ENCODE results near the gene S100PBP. TPM values are rescaled to one million over a fixed set of nuclear protein-coding genes. Genes with fewer than 3 reads are reported as not detected.

The S100PBP gene
- total and polyA plus RNA-seq, 2 of the 13 experiments (the other 11 are each of a cell fraction or from before 2014, with no cell fraction given), result 20.4 to 26.1 TPM

DNA sequence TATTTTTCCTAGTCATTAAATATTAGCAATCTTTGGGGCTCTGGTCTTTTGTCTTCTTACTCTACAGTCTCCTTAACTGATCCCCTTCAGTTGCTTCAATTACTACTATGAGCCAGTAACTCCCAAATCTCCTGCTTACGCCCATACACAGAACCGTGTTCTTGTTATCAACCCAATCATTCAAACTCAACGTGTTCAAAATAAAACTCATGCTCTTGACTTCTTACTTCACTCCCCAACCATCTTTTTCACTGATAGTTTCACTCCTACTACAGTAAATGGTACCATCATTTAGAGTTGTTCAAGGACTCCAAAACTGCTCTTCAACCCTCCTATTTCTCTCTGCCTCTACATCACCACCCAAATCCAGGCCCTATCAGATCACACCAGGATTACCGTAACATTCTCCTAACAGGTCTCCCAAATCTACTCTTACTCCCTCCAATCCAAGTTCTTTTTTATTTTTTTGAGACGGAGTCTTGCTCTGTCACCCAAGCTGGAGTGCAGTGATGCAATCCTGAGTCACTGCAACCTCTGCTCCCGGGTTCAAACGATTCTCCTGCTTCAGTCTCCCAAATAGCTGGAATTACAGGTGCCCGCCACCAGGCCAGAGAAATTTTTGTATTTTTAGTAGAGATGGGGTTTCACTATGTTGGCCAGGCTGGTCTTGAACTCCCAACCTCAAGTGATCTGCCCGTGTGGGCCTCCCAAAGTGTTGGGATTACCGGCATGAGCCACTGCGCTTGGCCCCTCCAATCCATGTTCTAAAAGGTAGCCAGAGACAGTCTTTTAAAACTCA is 3.3 kb upstream of the S100PBP start (continued):
- TF ChIP-seq RARA (CRISPR knock-in tag; IDR thresholded peaks at IDR 0.05) (0 out of 2 replicates have a peak, but pooled peaks have one; percentile 18), ZNF501 (CRISPR knock-in tag; IDR thresholded peaks at IDR 0.05) (no peak), ZFP36 (IDR thresholded peaks at IDR 0.05; ENCODE audit: borderline replicate concordance, low read depth, low read length, partially characterized antibody) (no peak), MXD4 (CRISPR knock-in tag; IDR thresholded peaks at IDR 0.05) (no peak), ZNF121 (CRISPR knock-in tag; IDR thresholded peaks at IDR 0.05) (peak; percentile 78), ZNF441 (CRISPR knock-in tag; IDR thresholded peaks at IDR 0.05; ENCODE audit: borderline replicate concordance) (peak; percentile 96), ZNF546 (CRISPR knock-in tag; conservative IDR thresholded peaks at IDR 0.05) (no peak)
- TF ChIP-seq, protein P1, sequence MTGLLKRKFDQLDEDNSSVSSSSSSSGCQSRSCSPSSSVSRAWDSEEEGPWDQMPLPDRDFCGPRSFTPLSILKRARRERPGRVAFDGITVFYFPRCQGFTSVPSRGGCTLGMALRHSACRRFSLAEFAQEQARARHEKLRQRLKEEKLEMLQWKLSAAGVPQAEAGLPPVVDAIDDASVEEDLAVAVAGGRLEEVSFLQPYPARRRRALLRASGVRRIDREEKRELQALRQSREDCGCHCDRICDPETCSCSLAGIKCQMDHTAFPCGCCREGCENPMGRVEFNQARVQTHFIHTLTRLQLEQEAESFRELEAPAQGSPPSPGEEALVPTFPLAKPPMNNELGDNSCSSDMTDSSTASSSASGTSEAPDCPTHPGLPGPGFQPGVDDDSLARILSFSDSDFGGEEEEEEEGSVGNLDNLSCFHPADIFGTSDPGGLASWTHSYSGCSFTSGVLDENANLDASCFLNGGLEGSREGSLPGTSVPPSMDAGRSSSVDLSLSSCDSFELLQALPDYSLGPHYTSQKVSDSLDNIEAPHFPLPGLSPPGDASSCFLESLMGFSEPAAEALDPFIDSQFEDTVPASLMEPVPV (CRISPR knock-in tag; IDR thresholded peaks at IDR 0.05), result no peak
- TF ChIP-seq, protein P2, sequence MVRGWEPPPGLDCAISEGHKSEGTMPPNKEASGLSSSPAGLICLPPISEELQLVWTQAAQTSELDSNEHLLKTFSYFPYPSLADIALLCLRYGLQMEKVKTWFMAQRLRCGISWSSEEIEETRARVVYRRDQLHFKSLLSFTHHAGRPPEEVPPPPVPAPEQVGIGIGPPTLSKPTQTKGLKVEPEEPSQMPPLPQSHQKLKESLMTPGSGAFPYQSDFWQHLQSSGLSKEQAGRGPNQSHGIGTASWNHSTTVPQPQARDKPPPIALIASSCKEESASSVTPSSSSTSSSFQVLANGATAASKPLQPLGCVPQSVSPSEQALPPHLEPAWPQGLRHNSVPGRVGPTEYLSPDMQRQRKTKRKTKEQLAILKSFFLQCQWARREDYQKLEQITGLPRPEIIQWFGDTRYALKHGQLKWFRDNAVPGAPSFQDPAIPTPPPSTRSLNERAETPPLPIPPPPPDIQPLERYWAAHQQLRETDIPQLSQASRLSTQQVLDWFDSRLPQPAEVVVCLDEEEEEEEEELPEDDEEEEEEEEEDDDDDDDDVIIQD (CRISPR knock-in tag; IDR thresholded peaks at IDR 0.05; ENCODE audit: low read depth), result 0 out of 2 replicates have a peak, but pooled peaks have one; percentile 25
